GM12874 (cell line): Measurements from ENCODE around the gene ZNF783.

Experiments
- CTCF ChIP-seq: IDR thresholded peaks from 2 replicates; pipeline ENCODE4 v1.5.1; 2011; ENCODE audit warnings: low read depth, mild to moderate bottlenecking, control low read depth, low read length, moderate library complexity; ENCODE audit not compliant: insufficient read depth

The ZNF783 gene

GRCh38 chr7:149280661-149281507 lies 18.9 kb downstream of the ZNF783 start:
- no peak for TF ChIP-seq CTCF

GRCh38 chr7:149281508-149282330 lies 19.7 kb downstream of the ZNF783 start:
- TF ChIP-seq CTCF, result no peak

GRCh38 chr7:149282331-149282655 lies 20.3 kb downstream of the ZNF783 start:
- TF ChIP-seq CTCF, result no peak

GRCh38 chr7:149283321-149283720 lies 21.3 kb downstream of the ZNF783 start:
- TF ChIP-seq CTCF, result no peak

- no peak for TF ChIP-seq CTCF
These were observed 22.3 kb downstream of the ZNF783 start for GRCh38 chr7:149284343-149284742.

- 0 out of 2 replicates have a peak, but pooled peaks have one; percentile 17 for TF ChIP-seq CTCF
These were observed 23.0 kb downstream of the ZNF783 start for GRCh38 chr7:149284850-149285585.

- no peak for TF ChIP-seq CTCF
These were observed 23.6 kb downstream of the ZNF783 start for GRCh38 chr7:149285603-149286002.
